Smooth muscle cell (in vitro differentiated cells): Measurements from ENCODE around the gene ARGLU1. TPM values are rescaled to one million over a fixed set of nuclear protein-coding genes. Genes with fewer than 3 reads are reported as not detected.
A peak's percentile ranks its signal among the peaks of the same experiment; 100 is the strongest.

Experiments
- DNase-seq: peaks from one replicate; lab custom pipeline; 2025; ENCODE audit not compliant: unreplicated experiment; lab: John Stamatoyannopoulos, UW
- H2AFZ ChIP-seq: fragments of 200-600 bp; sonication (generic); 2 replicates; pipeline ENCODE4 v1.6.0; 2016; ENCODE audit warnings: antibody characterized with exemption, low read depth, mild to moderate bottlenecking
- H3F3A ChIP-seq: fragments of 200-600 bp; sonication (generic); 2 replicates; pipeline ENCODE4 v1.6.0; 2017; ENCODE audit warnings: antibody characterized with exemption, low read depth
- H3K27ac ChIP-seq: fragments of 200-600 bp; sonication (generic); 2 replicates; pipeline ENCODE4 v1.5.1; 2016; ENCODE audit warnings: low read depth, mild to moderate bottlenecking
- H3K27me3 ChIP-seq: fragments of 200-600 bp; sonication (generic); 2 replicates; pipeline ENCODE4 v1.6.1; 2016; ENCODE audit warnings: low read depth, mild to moderate bottlenecking
- H3K36me3 ChIP-seq: fragments of 200-600 bp; sonication (generic); 2 replicates; pipeline ENCODE4 v1.5.1; 2016; ENCODE audit warnings: low read depth
- H3K4me1 ChIP-seq: fragments of 200-600 bp; sonication (generic); 2 replicates; pipeline ENCODE4 v1.5.1; 2016; ENCODE audit warnings: low read depth
- H3K4me2 ChIP-seq: fragments of 200-600 bp; sonication (generic); 2 replicates; pipeline ENCODE4 v1.6.0; 2016; ENCODE audit warnings: mild to moderate bottlenecking
- H3K4me3 ChIP-seq: fragments of 200-600 bp; sonication (generic); 2 replicates; pipeline ENCODE4 v1.5.1; 2016; ENCODE audit warnings: mild to moderate bottlenecking
- H3K79me2 ChIP-seq: fragments of 200-600 bp; sonication (generic); 2 replicates; pipeline ENCODE4 v1.6.0; 2016; ENCODE audit warnings: low read depth, mild to moderate bottlenecking
- H3K9ac ChIP-seq: fragments of 200-600 bp; sonication (generic); 2 replicates; pipeline ENCODE4 v1.6.0; 2016; ENCODE audit warnings: low read depth
- H3K9me3 ChIP-seq: fragments of 200-600 bp; sonication (generic); replicated peaks from 2 replicates; pipeline ENCODE4 v1.5.1; 2016; ENCODE audit warnings: low read depth
- H4K20me1 ChIP-seq: fragments of 200-600 bp; sonication (generic); 2 replicates; pipeline ENCODE4 v1.6.0; 2016; ENCODE audit warnings: low read depth
- WGBS: methylation state at CpG from one replicate; pipeline ENCODE4 v1.1.7; 2016; ENCODE audit warnings: low lambda C conversion rate; 5-methylcytosine and 5-hydroxymethylcytosine counted together
- polyA plus RNA-seq: library from polyadenylated mRNA; unstranded; fragments of >200 nt; fragmentation: Nextera tagmentation; extraction: Ambion mirVana; gene quantifications from 2 replicates; pipeline ENCODE4 v1.2.1, GENCODE V29; 2016
- total RNA-seq: library from RNA; depleted of rRNA; stranded (reverse); fragments of >200 nt; gene quantifications from 2 replicates; pipeline ENCODE4 v1.2.3, GENCODE V29; 2014
- TF ChIP-seq, protein P1 (sequence below): fragments of 200-600 bp; sonication (generic); IDR thresholded peaks from 2 replicates; pipeline ENCODE4 v1.5.1; 2017; ENCODE audit warnings: borderline replicate concordance, mild to moderate bottlenecking, antibody characterized with exemption; ENCODE audit not compliant: insufficient read depth, poor library complexity, severe bottlenecking

Gene ARGLU1
- total and polyA plus RNA-seq, 2 experiments from 2014 or later: 36.5 to 43.6 TPM

DNA sequence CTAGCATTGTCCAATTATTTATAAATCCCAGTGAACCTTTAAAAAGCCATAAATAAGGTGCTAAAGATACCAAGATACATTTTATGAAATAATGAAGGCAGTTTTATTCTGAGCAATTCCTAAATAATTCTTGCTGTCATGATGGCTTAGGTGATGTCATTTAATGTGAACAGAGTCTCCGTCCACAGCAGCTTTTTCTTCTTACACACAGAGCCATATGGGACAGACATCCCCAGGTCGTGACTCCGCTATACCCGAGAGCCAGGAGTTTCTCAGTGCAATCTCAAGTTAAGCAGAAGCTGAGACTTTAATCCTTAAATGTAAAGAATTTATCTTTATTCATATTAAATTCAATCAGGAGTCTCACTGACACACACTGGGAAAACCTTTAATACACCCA lies 62.2 kb downstream of the ARGLU1 start:
- Histone ChIP-seq H3K4me1 (peaks cover 19% of the 10 kb centered on the region), H3K27me3 (no peaks in the 10 kb centered on the region), H3F3A (peaks cover 5% of the 10 kb centered on the region), H3K36me3 (no peaks in the 10 kb centered on the region), H3K79me2 (peaks cover 77% of the 10 kb centered on the region), H3K4me2 (peak overlapping the region; percentile 26), H2AFZ (no peak overlapping the region), H3K9me3 (no peaks in the 10 kb centered on the region), H4K20me1 (no peaks in the 10 kb centered on the region), H3K4me3 (no peak overlapping the region), H3K27ac (peak overlapping the region; percentile 90), H3K9ac (no peak overlapping the region)
- WGBS: 56% methylated on average over 4 of the region's 4 CpGs
- TF ChIP-seq, protein P1, sequence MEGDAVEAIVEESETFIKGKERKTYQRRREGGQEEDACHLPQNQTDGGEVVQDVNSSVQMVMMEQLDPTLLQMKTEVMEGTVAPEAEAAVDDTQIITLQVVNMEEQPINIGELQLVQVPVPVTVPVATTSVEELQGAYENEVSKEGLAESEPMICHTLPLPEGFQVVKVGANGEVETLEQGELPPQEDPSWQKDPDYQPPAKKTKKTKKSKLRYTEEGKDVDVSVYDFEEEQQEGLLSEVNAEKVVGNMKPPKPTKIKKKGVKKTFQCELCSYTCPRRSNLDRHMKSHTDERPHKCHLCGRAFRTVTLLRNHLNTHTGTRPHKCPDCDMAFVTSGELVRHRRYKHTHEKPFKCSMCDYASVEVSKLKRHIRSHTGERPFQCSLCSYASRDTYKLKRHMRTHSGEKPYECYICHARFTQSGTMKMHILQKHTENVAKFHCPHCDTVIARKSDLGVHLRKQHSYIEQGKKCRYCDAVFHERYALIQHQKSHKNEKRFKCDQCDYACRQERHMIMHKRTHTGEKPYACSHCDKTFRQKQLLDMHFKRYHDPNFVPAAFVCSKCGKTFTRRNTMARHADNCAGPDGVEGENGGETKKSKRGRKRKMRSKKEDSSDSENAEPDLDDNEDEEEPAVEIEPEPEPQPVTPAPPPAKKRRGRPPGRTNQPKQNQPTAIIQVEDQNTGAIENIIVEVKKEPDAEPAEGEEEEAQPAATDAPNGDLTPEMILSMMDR: no peak
- DNase-seq: no peak

DNA sequence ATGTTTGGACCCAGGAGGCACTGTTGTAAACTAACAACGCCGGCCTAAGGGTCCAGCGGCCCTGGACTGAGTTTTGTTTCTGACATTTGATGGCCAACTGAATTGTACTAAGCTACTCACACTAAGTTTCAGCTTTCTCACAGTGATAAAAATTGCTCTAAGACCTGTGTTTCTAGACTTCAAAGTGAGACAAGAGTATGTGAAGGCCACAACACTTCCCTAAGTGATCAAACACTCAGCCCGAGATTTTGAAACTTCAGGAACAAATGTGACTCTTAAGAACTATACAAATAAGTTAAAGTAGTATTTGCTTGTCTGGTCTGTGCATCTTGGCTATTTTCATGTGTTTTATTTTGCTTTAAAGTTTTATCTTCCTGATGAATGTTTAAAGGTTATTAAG lies 62.6 kb downstream of the ARGLU1 start:
- peaks cover 5% of the 10 kb centered on the region for H3F3A ChIP-seq
- H3K36me3 ChIP-seq: no peaks in the 10 kb centered on the region
- H3K4me2 ChIP-seq: peak overlapping the region; percentile 26
- no peaks in the 10 kb centered on the region for H3K9me3 ChIP-seq
- no peaks in the 10 kb centered on the region for H3K27me3 ChIP-seq
- no peak overlapping the region for H2AFZ ChIP-seq
- no peak for DNase-seq
- WGBS: 89% methylated on average over 4 of the region's 4 CpGs
- H3K4me3 ChIP-seq: no peak overlapping the region
- H3K9ac ChIP-seq: no peak overlapping the region
- H3K79me2 ChIP-seq: peaks cover 74% of the 10 kb centered on the region
- H4K20me1 ChIP-seq: no peaks in the 10 kb centered on the region
- TF ChIP-seq, protein P1: no peak
- peaks cover 19% of the 10 kb centered on the region for H3K4me1 ChIP-seq
- H3K27ac ChIP-seq: peak overlapping the region; percentile 90

DNA sequence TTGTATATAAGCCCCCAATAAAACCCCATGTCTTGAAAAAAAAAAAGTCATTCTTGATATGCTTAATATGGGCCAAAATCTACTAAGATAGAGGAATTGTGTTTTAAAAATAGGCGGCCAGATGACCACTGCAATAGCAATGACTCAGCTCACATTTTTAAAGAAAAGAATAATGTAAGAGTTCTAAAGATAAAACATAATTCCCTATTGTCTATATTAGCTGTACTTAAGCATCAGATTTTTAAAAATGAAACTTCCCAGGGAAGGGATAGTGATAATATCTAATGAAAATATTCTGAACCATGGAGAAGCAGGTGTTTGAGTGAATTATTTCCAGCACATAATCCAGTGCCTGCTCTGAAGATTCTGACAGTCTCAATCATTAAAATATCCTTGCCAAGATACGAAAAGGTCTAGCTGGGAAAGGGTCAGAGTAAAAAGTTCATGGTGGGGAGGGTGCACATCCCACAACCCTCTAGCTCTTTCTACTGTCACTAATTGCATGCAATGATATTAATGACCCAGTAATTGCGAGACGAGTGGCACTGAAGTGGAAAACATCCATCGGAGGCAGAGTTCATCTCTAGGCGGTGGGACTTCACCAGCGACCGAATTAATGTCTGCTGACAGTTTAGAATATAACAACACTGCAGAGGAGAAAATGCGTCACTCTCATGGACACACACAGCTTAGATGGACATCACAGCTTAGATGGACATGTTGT lies 64.0 kb downstream of the ARGLU1 start:
- Histone ChIP-seq H3K27ac (peak overlapping the region; percentile 6), H3K4me3 (no peak overlapping the region), H3K27me3 (no peaks in the 10 kb centered on the region), H2AFZ (no peak overlapping the region), H4K20me1 (peaks cover 4% of the 10 kb centered on the region), H3K4me1 (peaks cover 18% of the 10 kb centered on the region), H3K9ac (no peak overlapping the region), H3F3A (peaks cover 5% of the 10 kb centered on the region), H3K79me2 (peaks cover 68% of the 10 kb centered on the region), H3K36me3 (no peaks in the 10 kb centered on the region), H3K9me3 (no peaks in the 10 kb centered on the region), H3K4me2 (no peak overlapping the region)
- DNase-seq: no peak
- 95% methylated on average over 9 of the region's 9 CpGs for WGBS
- TF ChIP-seq, protein P1: no peak

DNA sequence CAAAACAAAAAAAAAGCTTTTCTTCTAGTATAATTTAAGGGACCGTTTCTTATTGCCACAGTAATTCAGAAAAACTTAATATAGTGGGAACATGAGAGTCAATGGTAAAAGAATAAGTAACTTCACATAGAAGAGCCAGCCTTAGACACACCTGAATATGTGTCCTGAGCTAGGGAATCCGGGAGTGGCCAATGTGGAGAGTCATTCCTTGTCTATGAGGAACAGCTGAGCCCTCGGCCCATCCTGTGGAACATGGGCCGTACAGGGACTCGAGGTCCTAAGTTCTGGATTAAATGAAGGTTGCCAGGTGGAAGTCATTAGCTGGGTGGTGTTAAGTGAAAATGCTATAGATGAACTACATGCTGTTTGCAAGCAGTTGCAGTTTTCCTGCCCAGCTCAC lies 64.7 kb downstream of the ARGLU1 start:
- H3K4me1 ChIP-seq: peaks cover 12% of the 10 kb centered on the region
- H3K4me3 ChIP-seq: no peak overlapping the region
- 93% methylated on average over 5 of the region's 5 CpGs for WGBS
- H3K27ac ChIP-seq: peak overlapping the region; percentile 6
- H3K9ac ChIP-seq: no peak overlapping the region
- H3K4me2 ChIP-seq: no peak overlapping the region
- peaks cover 68% of the 10 kb centered on the region for H3K79me2 ChIP-seq
- no peaks in the 10 kb centered on the region for H3K36me3 ChIP-seq
- H2AFZ ChIP-seq: no peak overlapping the region
- TF ChIP-seq, protein P1: no peak
- no peak for DNase-seq
- no peaks in the 10 kb centered on the region for H3K9me3 ChIP-seq
- H4K20me1 ChIP-seq: peaks cover 4% of the 10 kb centered on the region
- H3K27me3 ChIP-seq: no peaks in the 10 kb centered on the region
- peaks cover 5% of the 10 kb centered on the region for H3F3A ChIP-seq
